Measurements from ENCODE around the gene MBTPS1.

GRCh38 chr16:84053237-84053636 lies 63.5 kb downstream of the MBTPS1 start:
- TF ChIP-seq CTCF (IDR thresholded peaks at IDR 0.05) (no peak), POLR2A (IDR thresholded peaks at IDR 0.05) (no peak)

All from stomach (tissue), 4 donors.